ENCODE measurements around the gene PRTFDC1. TPM values are rescaled to one million over a fixed set of nuclear protein-coding genes. Genes with fewer than 3 reads are reported as not detected.
A peak's percentile ranks its signal among the peaks of the same experiment; 100 is the strongest.

PRTFDC1 gene
- total RNA-seq (2014; rRNA removed; shearing (Covaris generic); ENCODE audit: low replicate concordance) = 0.20 and 0.49 TPM in 2 replicates

GRCh38 chr10:24952143-24952706 is at the start of gene PRTFDC1:
Gene PRTFDC1 (minus strand): TSS chr10:24952606. CDS start chr10:24952575, 31 bp downstream.
- Histone ChIP-seq H3K36me3 (no peaks in the 10 kb centered on the region), H3K27me3 (no peaks in the 10 kb centered on the region), H3K9me3 (no peaks in the 10 kb centered on the region), H3K4me3 (0 out of 2 replicates have a peak within 1 kb of the TSS, but pooled peaks have one; percentile 19)
- no peak for DNase-seq

GRCh38 chr10:24998044-24998443 is 45.6 kb upstream of the PRTFDC1 start:
- Histone ChIP-seq H3K4me3 (no peak overlapping the region), H3K36me3 (no peaks in the 10 kb centered on the region), H3K27me3 (no peaks in the 10 kb centered on the region), H3K9me3 (peaks cover 7% of the 10 kb centered on the region)
- DNase-seq = no peak

GRCh38 chr10:24995072-24995471 is 42.7 kb upstream of the PRTFDC1 start:
- H3K27me3 ChIP-seq = no peaks in the 10 kb centered on the region
- DNase-seq = no peak
- no peak overlapping the region for H3K4me3 ChIP-seq
- H3K36me3 ChIP-seq = no peaks in the 10 kb centered on the region
- no peaks in the 10 kb centered on the region for H3K9me3 ChIP-seq

- Histone ChIP-seq H3K27me3 (no peaks in the 10 kb centered on the region), H3K36me3 (no peaks in the 10 kb centered on the region), H3K4me3 (no peak overlapping the region), H3K9me3 (no peaks in the 10 kb centered on the region)
- DNase-seq = no peak
Observed at GRCh38 chr10:24993237-24993958, 41.0 kb upstream of the PRTFDC1 start.

- Histone ChIP-seq H3K4me3 (no peak overlapping the region), H3K27me3 (no peaks in the 10 kb centered on the region), H3K36me3 (no peaks in the 10 kb centered on the region), H3K9me3 (no peaks in the 10 kb centered on the region)
- no peak for DNase-seq
Observed at GRCh38 chr10:24992512-24993133, 40.2 kb upstream of the PRTFDC1 start.

- H3K36me3 ChIP-seq = no peaks in the 10 kb centered on the region
- no peaks in the 10 kb centered on the region for H3K9me3 ChIP-seq
- H3K27me3 ChIP-seq = no peaks in the 10 kb centered on the region
- no peak overlapping the region for H3K4me3 ChIP-seq
- no peak for DNase-seq
Observed at GRCh38 chr10:24991298-24991697, 38.9 kb upstream of the PRTFDC1 start.

- no peak for DNase-seq
- Histone ChIP-seq H3K27me3 (no peaks in the 10 kb centered on the region), H3K4me3 (no peak overlapping the region), H3K36me3 (no peaks in the 10 kb centered on the region), H3K9me3 (no peaks in the 10 kb centered on the region)
Observed at GRCh38 chr10:24989867-24990266, 37.5 kb upstream of the PRTFDC1 start.

- no peak for DNase-seq
- no peaks in the 10 kb centered on the region for H3K9me3 ChIP-seq
- H3K4me3 ChIP-seq = no peak overlapping the region
- H3K36me3 ChIP-seq = no peaks in the 10 kb centered on the region
- no peaks in the 10 kb centered on the region for H3K27me3 ChIP-seq
Observed at GRCh38 chr10:24988831-24989640, 36.6 kb upstream of the PRTFDC1 start.

- Histone ChIP-seq H3K27me3 (no peaks in the 10 kb centered on the region), H3K36me3 (no peaks in the 10 kb centered on the region), H3K4me3 (no peak overlapping the region), H3K9me3 (no peaks in the 10 kb centered on the region)
- DNase-seq = no peak
Observed at GRCh38 chr10:24984906-24985305, 32.5 kb upstream of the PRTFDC1 start.

GRCh38 chr10:24983946-24984345 is 31.5 kb upstream of the PRTFDC1 start:
- DNase-seq = no peak
- no peaks in the 10 kb centered on the region for H3K9me3 ChIP-seq
- H3K27me3 ChIP-seq = no peaks in the 10 kb centered on the region
- H3K4me3 ChIP-seq = no peak overlapping the region
- no peaks in the 10 kb centered on the region for H3K36me3 ChIP-seq

- Histone ChIP-seq H3K36me3 (no peaks in the 10 kb centered on the region), H3K4me3 (no peak overlapping the region), H3K9me3 (no peaks in the 10 kb centered on the region), H3K27me3 (no peaks in the 10 kb centered on the region)
- DNase-seq = no peak
Observed at GRCh38 chr10:24983130-24983529, 30.7 kb upstream of the PRTFDC1 start.

GRCh38 chr10:24982319-24983112 is 30.1 kb upstream of the PRTFDC1 start:
- Histone ChIP-seq H3K36me3 (no peaks in the 10 kb centered on the region), H3K9me3 (no peaks in the 10 kb centered on the region), H3K27me3 (no peaks in the 10 kb centered on the region), H3K4me3 (no peak overlapping the region)
- no peak for DNase-seq

- DNase-seq = no peak
- Histone ChIP-seq H3K4me3 (no peak overlapping the region), H3K27me3 (no peaks in the 10 kb centered on the region), H3K9me3 (no peaks in the 10 kb centered on the region), H3K36me3 (no peaks in the 10 kb centered on the region)
Observed at GRCh38 chr10:24981161-24981710, 28.8 kb upstream of the PRTFDC1 start.

GRCh38 chr10:24979685-24980084 is 27.3 kb upstream of the PRTFDC1 start:
- DNase-seq = no peak
- Histone ChIP-seq H3K36me3 (no peaks in the 10 kb centered on the region), H3K9me3 (no peaks in the 10 kb centered on the region), H3K27me3 (no peaks in the 10 kb centered on the region), H3K4me3 (no peak overlapping the region)

GRCh38 chr10:24974976-24975375 is 22.6 kb upstream of the PRTFDC1 start:
- no peaks in the 10 kb centered on the region for H3K36me3 ChIP-seq
- H3K27me3 ChIP-seq = no peaks in the 10 kb centered on the region
- no peaks in the 10 kb centered on the region for H3K9me3 ChIP-seq
- no peak overlapping the region for H3K4me3 ChIP-seq
- DNase-seq = peak; percentile 85

- Histone ChIP-seq H3K4me3 (no peak overlapping the region), H3K36me3 (no peaks in the 10 kb centered on the region), H3K27me3 (no peaks in the 10 kb centered on the region), H3K9me3 (no peaks in the 10 kb centered on the region)
- no peak for DNase-seq
Observed at GRCh38 chr10:24973163-24973562, 20.8 kb upstream of the PRTFDC1 start.
